HEK293 (cell line): ENCODE results near the gene GUCA1A.

Experiments
- CTCF ChIP-seq: fragments of 450-650 bp; formaldehyde crosslinking; IDR thresholded peaks from 2 replicates; pipeline ENCODE4 v1.5.1; 2016; ENCODE audit warnings: missing biosample characterization, missing genetic modification characterization
- ZBTB8A ChIP-seq: fragments of 450-650 bp; formaldehyde crosslinking; IDR thresholded peaks from 2 replicates; pipeline ENCODE4 v1.5.1; 2016; ENCODE audit warnings: missing biosample characterization, missing genetic modification characterization
- ZNF175 ChIP-seq: fragments of 450-650 bp; formaldehyde crosslinking; IDR thresholded peaks from 2 replicates; pipeline ENCODE4 v1.5.1; 2016; ENCODE audit warnings: missing biosample characterization, missing genetic modification characterization
- ZNF449 ChIP-seq: fragments of 450-650 bp; formaldehyde crosslinking; IDR thresholded peaks from 2 replicates; pipeline ENCODE4 v1.5.1; 2017; ENCODE audit warnings: missing biosample characterization, mild to moderate bottlenecking, missing genetic modification characterization, moderate library complexity
- ZNF830 ChIP-seq: fragments of 450-650 bp; IDR thresholded peaks from 2 replicates; pipeline ENCODE4 v1.5.0; 2018; ENCODE audit warnings: missing biosample characterization, missing genetic modification characterization, low read depth, mild to moderate bottlenecking, moderate library complexity

DNA sequence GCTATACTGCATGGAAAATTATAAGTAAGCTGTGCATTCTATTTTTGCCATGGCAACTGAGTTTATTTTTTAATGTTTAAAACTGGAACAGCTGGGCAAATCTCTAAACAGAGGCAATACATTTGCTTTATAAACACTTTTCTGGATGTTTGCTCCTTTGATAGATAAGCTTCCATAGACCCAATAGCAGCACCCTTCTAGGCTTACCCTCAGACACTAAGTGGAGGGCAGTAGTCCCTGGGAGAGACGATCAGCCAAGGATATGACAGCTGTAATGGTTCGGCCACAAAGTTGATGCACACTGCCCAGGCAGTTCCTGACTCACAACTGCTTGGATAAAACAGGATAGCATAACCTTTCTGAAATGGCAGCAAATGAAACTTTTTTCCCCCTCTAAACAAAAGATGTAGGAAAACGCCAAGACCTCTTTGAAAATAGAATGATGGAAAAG lies 53.0 kb downstream of the GUCA1A start:
- no peak for TF ChIP-seq ZNF175
- no peak for TF ChIP-seq CTCF
- no peak for TF ChIP-seq ZBTB8A (tag by site-specific recombination)
- TF ChIP-seq ZNF830 (tag by site-specific recombination) = no peak
- TF ChIP-seq ZNF449 (tag by site-specific recombination) = no peak
